Activated T-cell treated with anti-CD3 and anti-CD28 coated beads, Interleukin-2, amount 50 U/mL, for 24 hours (primary cell): ENCODE measurements around the gene PLOD1.
A peak's percentile ranks its signal among the peaks of the same experiment; 100 is the strongest.

Source experiments
- DNase-seq: peaks from one replicate; pipeline ENCODE4 v3.0.0-alpha.2; 2020
- H3K27ac Mint-ChIP-seq: 2 replicates; pipeline ENCODE4 v1.8.0; 2020; ENCODE audit warnings: mild to moderate bottlenecking, mixed read lengths
- H3K27me3 Mint-ChIP-seq: 2 replicates; pipeline ENCODE4 v1.8.0; 2020; ENCODE audit warnings: mixed read lengths
- H3K36me3 Mint-ChIP-seq: 2 replicates; pipeline ENCODE4 v1.8.0; 2020; ENCODE audit warnings: low read depth, mixed read lengths
- H3K4me1 Mint-ChIP-seq: 2 replicates; pipeline ENCODE4 v1.8.0; 2020; ENCODE audit warnings: low read depth, mixed read lengths
- H3K4me3 Mint-ChIP-seq: 2 replicates; pipeline ENCODE4 v1.8.0; 2020; ENCODE audit warnings: mild to moderate bottlenecking, moderate library complexity, mixed read lengths
- H3K9me3 Mint-ChIP-seq: 2 replicates; pipeline ENCODE4 v1.8.0; 2020; ENCODE audit warnings: mixed read lengths

The PLOD1 gene

GRCh38 chr1:12009318-12009947, 74.9 kb downstream of the PLOD1 start:
- Mint-ChIP-seq H3K27ac (no peak overlapping the region), H3K4me1 (peaks cover 30% of the 10 kb centered on the region), H3K27me3 (no peaks in the 10 kb centered on the region), H3K36me3 (peaks cover 95% of the 10 kb centered on the region), H3K4me3 (no peak overlapping the region), H3K9me3 (no peaks in the 10 kb centered on the region)
- no peak for DNase-seq

DNA sequence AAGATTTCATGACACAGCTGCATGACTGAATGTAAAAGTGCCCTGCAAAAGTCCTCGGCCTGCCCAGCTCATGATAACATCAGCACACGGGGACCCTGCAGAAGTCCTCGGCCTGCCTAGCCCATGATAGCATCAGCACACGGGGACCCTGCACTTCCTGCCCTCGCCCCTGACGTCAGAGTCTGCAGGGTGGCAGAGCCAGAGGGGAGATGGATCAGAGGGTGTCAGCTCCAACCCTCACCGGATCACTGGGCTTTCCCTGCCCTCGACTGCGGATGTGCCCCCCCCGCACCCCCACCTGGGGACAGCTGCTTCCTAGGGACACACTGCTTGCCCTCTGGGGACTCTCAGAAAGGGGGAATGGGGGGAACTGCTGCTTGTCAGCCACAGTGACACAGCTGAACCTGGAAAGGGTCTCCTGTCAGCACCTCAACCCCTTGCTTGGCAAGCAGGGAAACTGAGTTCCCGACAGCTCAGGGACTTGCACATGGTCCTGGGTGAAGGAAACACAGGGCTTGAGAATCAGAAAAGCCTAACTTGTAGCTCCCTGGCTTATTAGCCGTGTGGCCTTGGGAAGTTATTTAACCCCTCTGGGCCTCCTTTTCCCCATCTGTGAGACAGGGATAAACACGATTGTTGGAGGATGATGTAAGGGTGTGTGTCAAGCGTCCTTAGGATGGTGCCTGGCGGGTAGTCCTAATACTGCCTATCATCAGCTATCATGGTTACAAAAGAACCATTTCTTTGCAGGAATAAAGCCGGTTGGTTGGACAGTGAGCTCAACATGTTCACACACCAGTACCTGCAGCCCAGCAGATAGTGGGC, 76.4 kb downstream of the PLOD1 start:
- no peak overlapping the region for H3K4me3 Mint-ChIP-seq
- no peak for DNase-seq
- H3K27ac Mint-ChIP-seq, result peak overlapping the region; percentile 57
- no peaks in the 10 kb centered on the region for H3K27me3 Mint-ChIP-seq
- H3K36me3 Mint-ChIP-seq, result peaks cover 83% of the 10 kb centered on the region
- H3K4me1 Mint-ChIP-seq, result peaks cover 30% of the 10 kb centered on the region
- H3K9me3 Mint-ChIP-seq, result no peaks in the 10 kb centered on the region

GRCh38 chr1:12011998-12012397, 77.5 kb downstream of the PLOD1 start:
- Mint-ChIP-seq H3K4me1 (peaks cover 30% of the 10 kb centered on the region), H3K27ac (peak overlapping the region; percentile 87), H3K9me3 (no peaks in the 10 kb centered on the region), H3K27me3 (no peaks in the 10 kb centered on the region), H3K36me3 (peaks cover 73% of the 10 kb centered on the region), H3K4me3 (no peak overlapping the region)
- no peak for DNase-seq

- Mint-ChIP-seq H3K27me3 (no peaks in the 10 kb centered on the region), H3K36me3 (peaks cover 65% of the 10 kb centered on the region), H3K9me3 (no peaks in the 10 kb centered on the region), H3K4me1 (peaks cover 30% of the 10 kb centered on the region), H3K4me3 (no peak overlapping the region), H3K27ac (peak overlapping the region; percentile 87)
- no peak for DNase-seq
These were observed 78.2 kb downstream of the PLOD1 start for GRCh38 chr1:12012560-12013316.

DNA sequence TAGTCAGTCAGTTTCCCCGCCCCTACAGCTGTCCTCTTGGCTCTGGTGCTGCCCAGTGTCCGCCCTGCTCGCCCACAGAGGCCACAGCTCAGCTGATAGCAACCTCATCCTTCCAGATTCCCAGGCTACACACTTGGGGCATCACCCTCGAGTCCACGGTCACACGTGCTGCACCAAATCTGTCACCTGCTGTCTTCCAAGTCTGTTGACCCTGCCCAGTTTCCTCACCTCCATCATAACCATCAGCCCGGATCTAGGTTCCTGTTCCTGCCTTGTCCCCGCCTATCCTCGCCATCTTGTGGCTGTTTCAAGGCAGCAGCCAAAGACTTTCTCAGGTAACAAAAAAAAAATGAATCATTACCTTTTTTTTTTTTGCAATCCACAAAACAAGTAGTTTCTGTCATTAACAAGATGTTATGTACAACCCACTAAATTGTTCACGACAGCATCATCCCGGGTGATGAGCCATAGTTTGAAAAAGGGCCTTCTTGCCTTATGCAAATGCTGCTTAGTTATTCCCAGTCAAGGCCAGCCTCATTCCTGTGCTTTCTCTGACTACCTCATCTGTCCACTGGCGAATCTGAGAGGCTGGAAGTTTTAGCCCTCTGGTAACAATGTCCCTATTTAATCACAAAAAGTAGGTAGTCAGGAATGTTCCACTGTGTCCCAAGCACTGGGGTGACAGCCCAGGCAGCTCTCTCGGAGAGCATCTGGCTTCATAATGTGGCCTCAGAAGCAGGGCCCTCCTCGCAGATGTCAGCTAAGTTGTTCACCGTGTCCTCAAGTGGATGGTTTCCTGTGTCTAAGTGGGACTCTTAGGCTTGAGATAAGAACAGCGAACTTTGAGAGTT, 79.8 kb downstream of the PLOD1 start:
- no peak for DNase-seq
- Mint-ChIP-seq H3K4me3 (no peak overlapping the region), H3K4me1 (peaks cover 30% of the 10 kb centered on the region), H3K27ac (peak overlapping the region; percentile 87), H3K36me3 (peaks cover 53% of the 10 kb centered on the region), H3K9me3 (no peaks in the 10 kb centered on the region), H3K27me3 (no peaks in the 10 kb centered on the region)

- Mint-ChIP-seq H3K36me3 (peaks cover 48% of the 10 kb centered on the region), H3K4me3 (no peak overlapping the region), H3K27me3 (no peaks in the 10 kb centered on the region), H3K27ac (peak overlapping the region; percentile 87), H3K4me1 (peaks cover 33% of the 10 kb centered on the region), H3K9me3 (no peaks in the 10 kb centered on the region)
- DNase-seq, result no peak
These were observed 80.5 kb downstream of the PLOD1 start for GRCh38 chr1:12015001-12015491.

- peak overlapping the region; percentile 37 for H3K27ac Mint-ChIP-seq
- H3K9me3 Mint-ChIP-seq, result no peaks in the 10 kb centered on the region
- H3K36me3 Mint-ChIP-seq, result peaks cover 45% of the 10 kb centered on the region
- H3K4me1 Mint-ChIP-seq, result peaks cover 37% of the 10 kb centered on the region
- H3K4me3 Mint-ChIP-seq, result no peak overlapping the region
- DNase-seq, result no peak
- no peaks in the 10 kb centered on the region for H3K27me3 Mint-ChIP-seq
These were observed 81.0 kb downstream of the PLOD1 start for GRCh38 chr1:12015499-12015898.

GRCh38 chr1:12016182-12016581, 81.7 kb downstream of the PLOD1 start:
- Mint-ChIP-seq H3K27ac (no peak overlapping the region), H3K4me1 (peaks cover 40% of the 10 kb centered on the region), H3K9me3 (no peaks in the 10 kb centered on the region), H3K36me3 (peaks cover 38% of the 10 kb centered on the region), H3K27me3 (no peaks in the 10 kb centered on the region), H3K4me3 (no peak overlapping the region)
- DNase-seq, result no peak

DNA sequence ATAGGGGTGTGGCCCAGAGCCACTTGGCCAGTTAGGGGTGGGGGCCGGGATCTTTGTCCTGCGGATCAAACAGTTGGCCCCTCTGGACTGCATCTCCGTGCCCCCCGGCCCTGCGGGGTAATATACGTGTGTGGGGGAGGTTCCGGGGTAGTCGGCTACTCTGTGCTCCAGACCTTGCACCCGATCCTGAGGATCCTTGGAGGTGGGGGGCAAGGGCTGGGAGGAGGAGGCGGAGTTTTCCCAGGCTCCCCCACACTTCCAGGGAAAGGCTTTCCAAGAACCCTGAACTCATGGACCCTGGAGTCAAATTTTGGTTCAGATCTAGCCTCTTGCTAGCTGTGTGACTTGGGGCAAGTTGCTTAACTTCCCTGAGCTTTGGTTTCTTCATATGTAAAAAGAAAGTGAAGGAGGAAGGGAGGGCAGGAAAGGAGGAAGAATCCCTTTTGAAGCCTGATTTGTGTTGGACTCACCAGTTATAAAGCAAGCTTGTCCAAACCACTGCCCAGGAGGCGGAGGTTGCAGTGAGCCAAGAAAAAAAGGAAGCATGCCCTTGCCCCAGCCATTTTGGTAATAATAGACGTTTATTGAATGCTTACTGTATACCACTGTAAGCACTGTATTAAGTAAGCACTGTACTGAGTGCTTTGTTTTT, 85.5 kb downstream of the PLOD1 start:
- Mint-ChIP-seq H3K4me1 (peaks cover 11% of the 10 kb centered on the region), H3K9me3 (no peaks in the 10 kb centered on the region), H3K36me3 (peaks cover 32% of the 10 kb centered on the region), H3K27ac (peak overlapping the region; percentile 90), H3K4me3 (peak overlapping the region; percentile 86), H3K27me3 (no peaks in the 10 kb centered on the region)
- no peak for DNase-seq

GRCh38 chr1:12021616-12022015, 87.1 kb downstream of the PLOD1 start:
- H3K4me1 Mint-ChIP-seq, result peaks cover 10% of the 10 kb centered on the region
- no peaks in the 10 kb centered on the region for H3K27me3 Mint-ChIP-seq
- peaks cover 48% of the 10 kb centered on the region for H3K36me3 Mint-ChIP-seq
- H3K9me3 Mint-ChIP-seq, result no peaks in the 10 kb centered on the region
- H3K4me3 Mint-ChIP-seq, result no peak overlapping the region
- DNase-seq, result no peak
- H3K27ac Mint-ChIP-seq, result no peak overlapping the region

GRCh38 chr1:12022036-12022435, 87.5 kb downstream of the PLOD1 start:
- H3K27ac Mint-ChIP-seq, result no peak overlapping the region
- H3K4me1 Mint-ChIP-seq, result peaks cover 10% of the 10 kb centered on the region
- no peaks in the 10 kb centered on the region for H3K9me3 Mint-ChIP-seq
- no peak for DNase-seq
- H3K4me3 Mint-ChIP-seq, result no peak overlapping the region
- peaks cover 52% of the 10 kb centered on the region for H3K36me3 Mint-ChIP-seq
- no peaks in the 10 kb centered on the region for H3K27me3 Mint-ChIP-seq
